Naive thymus-derived CD8-positive, alpha-beta T cell (primary cell): ENCODE results near the gene MED9. TPM values are rescaled to one million over a fixed set of nuclear protein-coding genes. Genes with fewer than 3 reads are reported as not detected.
"Not testable (repeated sequence)": the region's sequence is repeated elsewhere in the genome, so short reads cannot be mapped to it uniquely, and the experiment has no call there.

ENCODE experiments used
- ATAC-seq, 2 donors: fragments of 150-1000 bp; cut with Tn5 transposase in 1 of 2; sonication (Bioruptor Pico), chemical (Tn5 transposase) in 1 of 2; 1 replicate in 1 of 2; 2 replicates in 1 of 2; pipeline ENCODE4 v1.10.0; 2021; ENCODE audit warnings: mild to moderate bottlenecking in 2 of 2, moderate library complexity in 2 of 2
- POLR2A ChIA-PET: fragments of 350-600 bp; sonication (Branson Sonifier 250); formaldehyde crosslinking; loops from one replicate; lab custom pipeline; 2021; ENCODE audit warnings: antibody characterized with exemption; lab: Charles Lee
- DNase-seq, 10 donors: peaks; one replicate each; pipeline versions ENCODE4 v3.0.0 to v3.0.0-alpha.2; 2020 to 2022
- H3K27ac Mint-ChIP-seq, 10 donors: one replicate each; pipeline ENCODE4 v1.8.0; 2020 to 2022; ENCODE audit warnings: mild to moderate bottlenecking in 10 of 10, mixed read lengths in 10 of 10, moderate library complexity in 4 of 10, inconsistent platforms in 1 of 10
- H3K27me3 Mint-ChIP-seq, 5 donors: one replicate each; pipeline ENCODE4 v1.8.0; 2021 to 2022; ENCODE audit warnings: mixed read lengths in 5 of 5
- H3K36me3 Mint-ChIP-seq, 3 donors: one replicate each; pipeline ENCODE4 v1.8.0; 2020 to 2022; ENCODE audit warnings: mixed read lengths in 3 of 3, mild to moderate bottlenecking in 2 of 3, inconsistent platforms in 1 of 3
- H3K4me1 Mint-ChIP-seq, 4 donors: one replicate each; pipeline ENCODE4 v1.8.0; 2021 to 2022; ENCODE audit warnings: mixed read lengths in 4 of 4
- H3K4me3 Mint-ChIP-seq, 10 donors: one replicate each; pipeline ENCODE4 v1.8.0; 2020 to 2022; ENCODE audit warnings: mild to moderate bottlenecking in 10 of 10, mixed read lengths in 10 of 10, moderate library complexity in 6 of 10, inconsistent platforms in 1 of 10
- H3K9me3 Mint-ChIP-seq, 9 donors: one replicate each; pipeline ENCODE4 v1.8.0; 2020 to 2022; ENCODE audit warnings: mixed read lengths in 9 of 9, mild to moderate bottlenecking in 3 of 9, inconsistent platforms in 1 of 9, moderate library complexity in 1 of 9
- polyA plus RNA-seq, 3 donors: library from polyadenylated mRNA; unstranded; fragments of 300-500 nt; fragmentation: Illumina TruSeq; gene quantifications; one replicate each; pipeline ENCODE4 v1.2.3, GENCODE V29; 2021
- total RNA-seq, 8 experiments: library from RNA in 2 of 8; stranded (reverse) in 2 of 8; gene quantifications; one replicate each; pipeline ENCODE4 v1.2.3 and lab custom pipeline; 2021 to 2026

The MED9 gene
- total RNA-seq (10 to 100 TPM; 19.2 to 20.4 TPM), polyA plus RNA-seq (10 to 100 TPM; 11.9 to 17.4 (median 13.7) TPM), total RNA-seq (lab: John Stamatoyannopoulos, UW) (11.8 to 24.3 (median 19.4) reads per million in 6 experiments)

- Mint-ChIP-seq H3K27me3 (peaks cover 0 to 2% (median 0%) of the 10 kb centered on the region in 5 donors), H3K9me3 (no peaks in the 10 kb centered on the region), H3K27ac (peak within 1 kb of the TSS; percentile 75 to 97 (median 90)), H3K4me1 (peaks cover 18 to 54% (median 45%) of the 10 kb centered on the region in 4 donors), H3K4me3 (peak within 1 kb of the TSS; percentile 83 to 93 (median 89)), H3K36me3 (peaks cover 0 to 15% (median 0%) of the 10 kb centered on the region in 3 donors)
- peak; percentile 92 to 97 (median 95) for DNase-seq
- ATAC-seq = peak; percentile 97 to 98
- POLR2A ChIA-PET = interaction anchor here (1.0 kb wide), 1 partner anchor 15 kb away, joined by 3 read pairs; no protein-coding TSS in a partner anchor
Measured at GRCh38 chr17:17476865-17477467, at the start of gene MED9. MED9 (plus strand) TSS chr17:17477000; CDS start chr17:17477042, 42 bp downstream.

GRCh38 chr17:17429222-17429621 is 47.6 kb upstream of the MED9 start:
- Mint-ChIP-seq H3K9me3 (peaks cover 0 to under 1% (median 0%) of the 10 kb centered on the region in 9 donors), H3K36me3 (peaks cover 0 to 4% (median 0%) of the 10 kb centered on the region in 3 donors), H3K4me1 (peaks cover 6 to 9% (median 7%) of the 10 kb centered on the region in 4 donors), H3K4me3 (no peak overlapping the region), H3K27me3 (no peaks in the 10 kb centered on the region), H3K27ac (no peak overlapping the region)
- DNase-seq = no peak
- no peak for ATAC-seq
- POLR2A ChIA-PET = no interaction called here

- not testable (repeated sequence) for H3K27ac Mint-ChIP-seq, H3K36me3 Mint-ChIP-seq
Measured at GRCh38 chr17:17430924-17431323, 45.9 kb upstream of the MED9 start.

GRCh38 chr17:17431605-17432004 is 45.2 kb upstream of the MED9 start:
- H3K4me1 Mint-ChIP-seq = peaks cover 6 to 9% (median 7%) of the 10 kb centered on the region in 4 donors
- peaks cover 0 to 4% (median 0%) of the 10 kb centered on the region in 3 donors for H3K36me3 Mint-ChIP-seq
- no peaks in the 10 kb centered on the region for H3K9me3 Mint-ChIP-seq
- DNase-seq = no peak
- no peak overlapping the region for H3K4me3 Mint-ChIP-seq
- H3K27me3 Mint-ChIP-seq = peaks cover 0 to 1% (median 0%) of the 10 kb centered on the region in 5 donors
- POLR2A ChIA-PET = no interaction called here
- ATAC-seq = no peak
- H3K27ac Mint-ChIP-seq = peak overlapping the region in 1 of 10 donors; percentile 74

More at GRCh38 chr17:17430924-17431323, 45.9 kb upstream of the MED9 start:
- H3K4me3 Mint-ChIP-seq, H3K27me3 Mint-ChIP-seq, ATAC-seq, H3K9me3 Mint-ChIP-seq, H3K4me1 Mint-ChIP-seq, DNase-seq, POLR2A ChIA-PET: not testable (repeated sequence)

GRCh38 chr17:17433000-17433703 is 43.6 kb upstream of the MED9 start:
- DNase-seq = no peak
- H3K36me3 Mint-ChIP-seq = peaks cover 0 to 4% (median 0%) of the 10 kb centered on the region in 3 donors
- peaks cover 6 to 9% (median 7%) of the 10 kb centered on the region in 4 donors for H3K4me1 Mint-ChIP-seq
- no peak overlapping the region for H3K4me3 Mint-ChIP-seq
- POLR2A ChIA-PET = no interaction called here
- peaks cover 0 to 1% (median 0%) of the 10 kb centered on the region in 5 donors for H3K27me3 Mint-ChIP-seq
- no peaks in the 10 kb centered on the region for H3K9me3 Mint-ChIP-seq
- ATAC-seq = no peak
- peak overlapping the region in 1 of 10 donors; percentile 57 for H3K27ac Mint-ChIP-seq

- H3K4me1 Mint-ChIP-seq = peaks cover 6 to 11% (median 10%) of the 10 kb centered on the region in 4 donors
- H3K36me3 Mint-ChIP-seq = peaks cover 0 to 4% (median 0%) of the 10 kb centered on the region in 3 donors
- ATAC-seq = no peak
- H3K27ac Mint-ChIP-seq = no peak overlapping the region
- DNase-seq = no peak
- POLR2A ChIA-PET = interaction anchor here (0.6 kb wide), 1 partner anchor 208 kb away, joined by 3 read pairs; no protein-coding TSS in a partner anchor
- H3K4me3 Mint-ChIP-seq = no peak overlapping the region
- H3K9me3 Mint-ChIP-seq = no peaks in the 10 kb centered on the region
- H3K27me3 Mint-ChIP-seq = peaks cover 0 to 1% (median 0%) of the 10 kb centered on the region in 5 donors
Measured at GRCh38 chr17:17434477-17434876, 42.3 kb upstream of the MED9 start.

- no peak for ATAC-seq
- no peak for DNase-seq
- Mint-ChIP-seq H3K4me1 (peaks cover 10 to 18% (median 13%) of the 10 kb centered on the region in 4 donors), H3K27ac (peak overlapping the region in 1 of 10 donors; percentile 7), H3K27me3 (peaks cover 0 to 1% (median 0%) of the 10 kb centered on the region in 5 donors), H3K4me3 (no peak overlapping the region), H3K36me3 (peaks cover 0 to 4% (median 0%) of the 10 kb centered on the region in 3 donors), H3K9me3 (no peaks in the 10 kb centered on the region)
- POLR2A ChIA-PET = no interaction called here
Measured at GRCh38 chr17:17435323-17435722, 41.5 kb upstream of the MED9 start.

- Mint-ChIP-seq H3K27ac (no peak overlapping the region), H3K4me3 (no peak overlapping the region), H3K9me3 (no peaks in the 10 kb centered on the region), H3K4me1 (peaks cover 10 to 19% (median 13%) of the 10 kb centered on the region in 4 donors), H3K36me3 (no peaks in the 10 kb centered on the region), H3K27me3 (peaks cover 0 to 1% (median 0%) of the 10 kb centered on the region in 5 donors)
- no peak for ATAC-seq
- POLR2A ChIA-PET = interaction anchor here (0.8 kb wide), 1 partner anchor 45 kb away, joined by 3 read pairs; no protein-coding TSS in a partner anchor
- DNase-seq = no peak
Measured at GRCh38 chr17:17437461-17437860, 39.3 kb upstream of the MED9 start.

GRCh38 chr17:17437893-17438292 is 38.9 kb upstream of the MED9 start:
- Mint-ChIP-seq H3K36me3 (no peaks in the 10 kb centered on the region), H3K9me3 (no peaks in the 10 kb centered on the region), H3K27ac (no peak overlapping the region), H3K4me1 (peaks cover 10 to 19% (median 11%) of the 10 kb centered on the region in 4 donors), H3K27me3 (peaks cover 0 to 1% (median 0%) of the 10 kb centered on the region in 5 donors), H3K4me3 (no peak overlapping the region)
- DNase-seq = no peak
- POLR2A ChIA-PET = no interaction called here
- ATAC-seq = no peak

- H3K27me3 Mint-ChIP-seq = no peaks in the 10 kb centered on the region
- no peaks in the 10 kb centered on the region for H3K36me3 Mint-ChIP-seq
- H3K4me3 Mint-ChIP-seq = no peak overlapping the region
- peaks cover 2 to 12% (median 5%) of the 10 kb centered on the region in 4 donors for H3K4me1 Mint-ChIP-seq
- POLR2A ChIA-PET = interaction anchor here (0.8 to 1.3 kb wide), 2 partner anchors 45 to 47 kb away, joined by 3 to 5 read pairs; no protein-coding TSS in a partner anchor
- DNase-seq (peak; percentile 58 to 88 (median 70)), ATAC-seq (peak; percentile 65 to 81)
- H3K27ac Mint-ChIP-seq = peak overlapping the region in 3 of 10 donors; percentile 39 to 82 (median 73)
- H3K9me3 Mint-ChIP-seq = no peaks in the 10 kb centered on the region
Measured at GRCh38 chr17:17440010-17440843, 36.6 kb upstream of the MED9 start.

GRCh38 chr17:17440938-17441675 is 35.7 kb upstream of the MED9 start:
- Mint-ChIP-seq H3K27ac (no peak overlapping the region), H3K4me3 (no peak overlapping the region), H3K27me3 (peaks cover 0 to 2% (median 0%) of the 10 kb centered on the region in 5 donors), H3K9me3 (no peaks in the 10 kb centered on the region), H3K36me3 (no peaks in the 10 kb centered on the region), H3K4me1 (peaks cover 2 to 12% (median 5%) of the 10 kb centered on the region in 4 donors)
- DNase-seq = no peak
- POLR2A ChIA-PET = interaction anchor here (0.8 to 1.3 kb wide), 2 partner anchors 46 to 48 kb away, joined by 3 to 5 read pairs; no protein-coding TSS in a partner anchor
- no peak for ATAC-seq
